Urinary bladder (tissue), 4 donors: Measurements from ENCODE around the gene LRRC70. TPM values are rescaled to one million over a fixed set of nuclear protein-coding genes. Genes with fewer than 3 reads are reported as not detected.

Experiments used
- DNase-seq: peaks from one replicate; pipeline ENCODE4 v3.0.0-alpha.2; 2015; ENCODE audit errors: extremely low spot score
- H3K27ac ChIP-seq: one replicate; pipeline ENCODE4 v1.5.1; 2013; ENCODE audit warnings: low read depth, mild to moderate bottlenecking, moderate library complexity
- H3K36me3 ChIP-seq: one replicate; pipeline ENCODE4 v1.6.1; 2013; ENCODE audit warnings: mild to moderate bottlenecking, moderate library complexity; ENCODE audit not compliant: insufficient read depth
- H3K4me1 ChIP-seq: one replicate; pipeline ENCODE4 v1.6.1; 2013; ENCODE audit warnings: mild to moderate bottlenecking, moderate library complexity; ENCODE audit not compliant: insufficient read depth
- H3K4me3 ChIP-seq: one replicate; pipeline ENCODE4 v1.5.1; 2013; ENCODE audit warnings: low read depth, low read length
- WGBS: extraction: QIAGEN DNeasy Blood & Tissue Kit; methylation state at CpG from one replicate; pipeline ENCODE4 v1.1.7; 2013; 5-methylcytosine and 5-hydroxymethylcytosine counted together
- polyA plus RNA-seq: library from polyadenylated mRNA; stranded (reverse); fragments of 200-250 nt; gene quantifications from one replicate; pipeline ENCODE4 v1.2.3, GENCODE V29; 2013
- total RNA-seq: library from RNA; depleted of rRNA; stranded (reverse); fragments of >200 nt; gene quantifications from one replicate; pipeline ENCODE4 v1.2.3, GENCODE V29; 2014
- donor health status: healthy with polysubstance abuse.
- donor health status: healthy.

The LRRC70 gene
- total and polyA plus RNA-seq, 2 donors = 5.4 to 18.1 TPM

- no peak for DNase-seq
- H3K4me3 ChIP-seq = no peak overlapping the region
- H3K27ac ChIP-seq = no peak overlapping the region
- WGBS = 93% methylated on average over 5 of the region's 5 CpGs
- H3K36me3 ChIP-seq = peaks cover 6% of the 10 kb centered on the region
- no peaks in the 10 kb centered on the region for H3K4me1 ChIP-seq
Measured at GRCh38 chr5:62627901-62628300, 49.3 kb downstream of the LRRC70 start.

Other genes starting within 250 kb of the LRRC70 start
- gene DIMT1, start 174.9 kb upstream of the LRRC70 start, total RNA-seq = 28.9 TPM
- 26.8 TPM for gene DIMT1, start 174.9 kb upstream of the LRRC70 start, polyA plus RNA-seq
- 53.6 TPM for gene IPO11, start 166.1 kb upstream of the LRRC70 start, total RNA-seq
- 15.8 TPM for gene IPO11, start 166.1 kb upstream of the LRRC70 start, polyA plus RNA-seq